Measurements from ENCODE around the gene DISC1.
"Not testable (repeated sequence)": the region's sequence is repeated elsewhere in the genome, so short reads cannot be mapped to it uniquely, and the experiment has no call there.

Gene DISC1

GRCh38 chr1:231705806-231706760 lies 79.5 kb downstream of the DISC1 start:
- FAIRE-seq: no peak

GRCh38 chr1:231706934-231707333 lies 80.3 kb downstream of the DISC1 start:
- no peak for FAIRE-seq

GRCh38 chr1:231707407-231707806 lies 80.8 kb downstream of the DISC1 start:
- FAIRE-seq: no peak

GRCh38 chr1:231708394-231708793 lies 81.8 kb downstream of the DISC1 start:
- FAIRE-seq: no peak

GRCh38 chr1:231714440-231714839 lies 87.8 kb downstream of the DISC1 start:
- FAIRE-seq: no peak

GRCh38 chr1:231715816-231716722 lies 89.5 kb downstream of the DISC1 start:
- FAIRE-seq: no peak

- FAIRE-seq: no peak
Observed at GRCh38 chr1:231716879-231717278, 90.3 kb downstream of the DISC1 start.

GRCh38 chr1:231719485-231720183 lies 93.0 kb downstream of the DISC1 start:
- FAIRE-seq: no peak

GRCh38 chr1:231720652-231721325 lies 94.2 kb downstream of the DISC1 start:
- no peak for FAIRE-seq

- no peak for FAIRE-seq
Observed at GRCh38 chr1:231721436-231721835, 94.8 kb downstream of the DISC1 start.

- no peak for FAIRE-seq
Observed at GRCh38 chr1:231722356-231722755, 95.8 kb downstream of the DISC1 start.

- no peak for FAIRE-seq
Observed at GRCh38 chr1:231723146-231723545, 96.6 kb downstream of the DISC1 start.

GRCh38 chr1:231724041-231724440 lies 97.5 kb downstream of the DISC1 start:
- FAIRE-seq: no peak

- FAIRE-seq: no peak
Observed at GRCh38 chr1:231724876-231725647, 98.5 kb downstream of the DISC1 start.

- no peak for FAIRE-seq
Observed at GRCh38 chr1:231727171-231727570, 100.6 kb downstream of the DISC1 start.

GRCh38 chr1:231728987-231729386 lies 102.4 kb downstream of the DISC1 start:
- FAIRE-seq: not testable (repeated sequence)

- no peak for FAIRE-seq
Observed at GRCh38 chr1:231729544-231729943, 103.0 kb downstream of the DISC1 start.

GRCh38 chr1:231731268-231731667 lies 104.7 kb downstream of the DISC1 start:
- no peak for FAIRE-seq

- no peak for FAIRE-seq
Observed at GRCh38 chr1:231733063-231733462, 106.5 kb downstream of the DISC1 start.

- no peak for FAIRE-seq
Observed at GRCh38 chr1:231733672-231734071, 107.1 kb downstream of the DISC1 start.

GRCh38 chr1:231734417-231734816 lies 107.8 kb downstream of the DISC1 start:
- no peak for FAIRE-seq

GRCh38 chr1:231735411-231735810 lies 108.8 kb downstream of the DISC1 start:
- no peak for FAIRE-seq

Data from A204.1 (cell line).